Muscle layer of colon (tissue), 2 donors: ENCODE results near the gene CCDC169.
A peak's percentile ranks its signal among the peaks of the same experiment; 100 is the strongest.

Experiments used
- H3K27ac ChIP-seq: one replicate; pipeline ENCODE4 v1.7.0; 2013; ENCODE audit warnings: low read depth, mild to moderate bottlenecking, low read length, moderate library complexity
- H3K27me3 ChIP-seq, 2 donors: one replicate each; pipeline ENCODE4 v1.7.0; 2013; ENCODE audit warnings: low read length in 2 of 2, mild to moderate bottlenecking in 2 of 2; ENCODE audit not compliant: insufficient read depth in 2 of 2, control insufficient read depth in 1 of 2
- H3K36me3 ChIP-seq: one replicate; pipeline ENCODE4 v1.7.0; 2013; ENCODE audit warnings: mild to moderate bottlenecking, low read length; ENCODE audit not compliant: insufficient read depth
- H3K4me1 ChIP-seq: one replicate; pipeline ENCODE4 v1.7.0; 2013; ENCODE audit warnings: mild to moderate bottlenecking, low read length; ENCODE audit not compliant: insufficient read depth
- H3K4me3 ChIP-seq, 2 donors: one replicate each; pipeline ENCODE4 v1.7.0; 2013; ENCODE audit warnings: low read length in 2 of 2, low read depth in 1 of 2, mild to moderate bottlenecking in 1 of 2, moderate library complexity in 1 of 2
- H3K9ac ChIP-seq: one replicate; pipeline ENCODE4 v1.7.0; 2013; ENCODE audit warnings: low read length
- H3K9me3 ChIP-seq: one replicate; pipeline ENCODE4 v1.7.0; 2013; ENCODE audit warnings: mild to moderate bottlenecking, low read length
- donor health status: abdominal sarcoma.
- donor health status: Adenocarcinoma of cecum.

Gene CCDC169

GRCh38 chr13:36297366-36298338 lies at the start of gene CCDC169:
Gene CCDC169, minus strand, starts transcription at chr13:36297814. Its CDS starts 95 bp downstream, at chr13:36297719.
- Histone ChIP-seq H3K27ac (peak within 1 kb of the TSS; percentile 40), H3K27me3 (no peaks in the 10 kb centered on the region), H3K4me1 (peaks cover 18% of the 10 kb centered on the region), H3K9ac (peak within 1 kb of the TSS; percentile 41), H3K4me3 (peak within 1 kb of the TSS; percentile 62 to 81), H3K36me3 (peaks cover 6% of the 10 kb centered on the region), H3K9me3 (no peaks in the 10 kb centered on the region)

- Histone ChIP-seq H3K4me1 (peaks cover 15% of the 10 kb centered on the region), H3K9ac (peak within 1 kb of the TSS; percentile 100), H3K4me3 (peak within 1 kb of the TSS; percentile 38 to 98)
These were observed 48.8 kb upstream of the CCDC169 start, which contains the start of gene SPART for GRCh38 chr13:36346222-36347083. Gene SPART, minus strand, starts transcription at chr13:36346394. Its CDS starts 10,564 bp downstream, at chr13:36335830.

GRCh38 chr13:36345438-36346221 lies 48.0 kb upstream of the CCDC169 start:
- H3K4me1 ChIP-seq, result peaks cover 16% of the 10 kb centered on the region
- peak overlapping the region; percentile 38 to 98 for H3K4me3 ChIP-seq

More at GRCh38 chr13:36346222-36347083, 48.8 kb upstream of the CCDC169 start, which contains the start of gene SPART:
- H3K9me3 ChIP-seq, result no peaks in the 10 kb centered on the region
- H3K27me3 ChIP-seq, result no peaks in the 10 kb centered on the region
- peak within 1 kb of the TSS; percentile 97 for H3K27ac ChIP-seq
- no peaks in the 10 kb centered on the region for H3K36me3 ChIP-seq

GRCh38 chr13:36344886-36345437 lies 47.3 kb upstream of the CCDC169 start:
- Histone ChIP-seq H3K9me3 (no peaks in the 10 kb centered on the region), H3K4me3 (peak overlapping the region; percentile 38 to 98), H3K27me3 (no peaks in the 10 kb centered on the region), H3K9ac (peak overlapping the region; percentile 100), H3K36me3 (no peaks in the 10 kb centered on the region), H3K27ac (peak overlapping the region; percentile 97), H3K4me1 (peaks cover 16% of the 10 kb centered on the region)

More at GRCh38 chr13:36345438-36346221, 48.0 kb upstream of the CCDC169 start:
- Histone ChIP-seq H3K9me3 (no peaks in the 10 kb centered on the region), H3K36me3 (no peaks in the 10 kb centered on the region), H3K27ac (peak overlapping the region; percentile 97), H3K9ac (peak overlapping the region; percentile 100), H3K27me3 (no peaks in the 10 kb centered on the region)

- Histone ChIP-seq H3K27ac (peak overlapping the region; percentile 42), H3K9ac (no peak overlapping the region), H3K4me1 (peaks cover 16% of the 10 kb centered on the region), H3K4me3 (no peak overlapping the region), H3K27me3 (no peaks in the 10 kb centered on the region), H3K9me3 (no peaks in the 10 kb centered on the region), H3K36me3 (no peaks in the 10 kb centered on the region)
These were observed 46.6 kb upstream of the CCDC169 start for GRCh38 chr13:36344173-36344572.

- Histone ChIP-seq H3K36me3 (no peaks in the 10 kb centered on the region), H3K4me1 (peaks cover 16% of the 10 kb centered on the region), H3K9me3 (no peaks in the 10 kb centered on the region), H3K27ac (no peak overlapping the region), H3K4me3 (no peak overlapping the region), H3K9ac (no peak overlapping the region), H3K27me3 (no peaks in the 10 kb centered on the region)
These were observed 46.2 kb upstream of the CCDC169 start for GRCh38 chr13:36343766-36344165.

- Histone ChIP-seq H3K4me3 (no peak overlapping the region), H3K4me1 (peaks cover 16% of the 10 kb centered on the region), H3K9ac (no peak overlapping the region), H3K27ac (no peak overlapping the region), H3K36me3 (no peaks in the 10 kb centered on the region), H3K27me3 (no peaks in the 10 kb centered on the region), H3K9me3 (no peaks in the 10 kb centered on the region)
These were observed 45.1 kb upstream of the CCDC169 start for GRCh38 chr13:36342715-36343114.

GRCh38 chr13:36341718-36342117 lies 44.1 kb upstream of the CCDC169 start:
- H3K4me1 ChIP-seq, result peaks cover 16% of the 10 kb centered on the region
- no peaks in the 10 kb centered on the region for H3K36me3 ChIP-seq
- no peak overlapping the region for H3K4me3 ChIP-seq
- no peaks in the 10 kb centered on the region for H3K27me3 ChIP-seq
- H3K27ac ChIP-seq, result no peak overlapping the region
- no peaks in the 10 kb centered on the region for H3K9me3 ChIP-seq
- H3K9ac ChIP-seq, result no peak overlapping the region

GRCh38 chr13:36339600-36340155 lies 42.1 kb upstream of the CCDC169 start:
- no peak overlapping the region for H3K27ac ChIP-seq
- H3K27me3 ChIP-seq, result no peaks in the 10 kb centered on the region
- no peaks in the 10 kb centered on the region for H3K9me3 ChIP-seq
- peaks cover 24% of the 10 kb centered on the region for H3K4me1 ChIP-seq
- no peak overlapping the region for H3K4me3 ChIP-seq
- peaks cover 6% of the 10 kb centered on the region for H3K36me3 ChIP-seq
- H3K9ac ChIP-seq, result no peak overlapping the region

- H3K9me3 ChIP-seq, result no peaks in the 10 kb centered on the region
- H3K4me1 ChIP-seq, result peaks cover 34% of the 10 kb centered on the region
- H3K4me3 ChIP-seq, result no peak overlapping the region
- no peak overlapping the region for H3K27ac ChIP-seq
- no peak overlapping the region for H3K9ac ChIP-seq
- no peaks in the 10 kb centered on the region for H3K27me3 ChIP-seq
- peaks cover 14% of the 10 kb centered on the region for H3K36me3 ChIP-seq
These were observed 40.5 kb upstream of the CCDC169 start for GRCh38 chr13:36337938-36338641.
